Sigmoid colon (tissue), 3 donors: ENCODE data around the gene TMEM53.

Experiments used
- CTCF ChIP-seq, 4 experiments: fragments of 450-650 bp in 3 of 4; fragments of 200-600 bp in 1 of 4; IDR thresholded peaks; one replicate each; pipeline ENCODE4 v1.5.1; 2016 to 2019; ENCODE audit warnings: antibody characterized with exemption in 4 of 4, mild to moderate bottlenecking in 3 of 4, moderate library complexity in 2 of 4
- POLR2A ChIP-seq, 2 donors: fragments of 450-650 bp; IDR thresholded peaks; one replicate each; pipeline ENCODE4 v1.6.1; 2016; ENCODE audit warnings: antibody characterized with exemption in 2 of 2, mild to moderate bottlenecking in 2 of 2, moderate library complexity in 2 of 2

DNA sequence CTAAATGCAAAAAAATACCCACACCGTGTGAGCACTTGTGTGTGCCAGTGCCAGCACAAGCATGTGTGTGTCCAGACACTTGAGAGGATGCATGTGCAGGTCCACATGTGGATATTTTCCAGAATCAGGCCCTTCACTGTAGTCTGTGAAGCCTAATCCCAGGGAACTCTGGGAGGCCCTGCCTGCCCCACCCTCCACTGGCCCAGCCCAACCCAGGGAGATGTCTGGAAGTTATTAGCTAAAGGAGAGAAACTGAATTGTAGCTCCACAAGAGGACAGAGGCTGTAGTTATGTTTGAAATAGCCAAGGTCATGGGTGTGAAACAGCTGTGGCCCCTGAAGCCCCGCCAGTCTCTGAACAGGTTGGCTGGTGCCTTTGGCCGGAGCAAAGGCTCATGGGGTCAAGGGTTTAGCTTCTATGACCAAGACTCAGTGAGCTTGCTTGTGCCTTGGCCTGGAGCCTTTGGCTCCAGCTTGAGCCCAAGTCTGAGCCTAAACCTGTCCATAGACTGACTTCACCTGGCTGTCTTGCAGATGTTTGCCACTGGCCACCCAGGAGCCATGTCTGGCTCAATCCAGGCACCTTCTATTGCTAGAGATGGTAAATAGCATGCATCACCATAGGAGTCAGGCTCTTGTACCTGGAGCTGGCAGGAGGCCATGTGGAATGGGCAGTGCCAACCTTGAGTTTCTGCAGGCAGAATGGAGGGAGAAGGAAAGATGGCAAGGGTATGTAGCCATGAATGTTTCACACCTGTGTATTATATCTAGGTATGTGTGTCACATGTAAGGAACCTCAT, 69.9 kb downstream of the TMEM53 start:
- TF ChIP-seq CTCF (IDR thresholded peaks at IDR 0.05) (no peak), POLR2A (IDR thresholded peaks at IDR 0.05) (no peak)
